DND-41 (cell line): ENCODE results near the gene IFRD2.
A peak's percentile ranks its signal among the peaks of the same experiment; 100 is the strongest.

Experiments used
- ATAC-seq: fragments of 200-7000 bp; cut with Tn5 transposase; 3 replicates; pipeline ENCODE4 v1.9.1; 2021; ENCODE audit warnings: low read depth; ENCODE audit not compliant: insufficient read depth
- DNase-seq: peaks from one replicate; pipeline ENCODE4 v3.0.0-alpha.2; 2020
- H2AFZ ChIP-seq: 2 replicates; pipeline ENCODE4 v1.6.0; 2012; ENCODE audit warnings: low read depth, low read length
- H3K27ac ChIP-seq: 2 replicates; pipeline ENCODE4 v1.5.1; 2012; ENCODE audit warnings: low read length, inconsistent platforms
- H3K27me3 ChIP-seq: fragments of 200-600 bp; sonication (generic); 2 replicates; pipeline ENCODE4 v1.6.0; 2012; ENCODE audit warnings: low read length, mild to moderate bottlenecking, inconsistent platforms; ENCODE audit not compliant: insufficient read depth, poor library complexity
- H3K36me3 ChIP-seq: 2 replicates; pipeline ENCODE4 v1.5.1; 2012; ENCODE audit warnings: low read length, inconsistent platforms; ENCODE audit not compliant: insufficient read depth
- H3K4me1 ChIP-seq: 2 replicates; pipeline ENCODE4 v1.5.1; 2012; ENCODE audit warnings: mild to moderate bottlenecking, low read length; ENCODE audit not compliant: insufficient read depth
- H3K4me2 ChIP-seq: 2 replicates; pipeline ENCODE4 v1.6.0; 2012; ENCODE audit warnings: mild to moderate bottlenecking, moderate library complexity, low read length, inconsistent platforms; ENCODE audit not compliant: insufficient read depth
- H3K4me3 ChIP-seq, 2 experiments: fragments of 200-600 bp in 1 of 2; shearing (Covaris generic) in 1 of 2; 2 replicates each; pipeline ENCODE4 v1.5.1; 2012 to 2016; ENCODE audit warnings: inconsistent platforms in 2 of 2, low read length in 2 of 2, mild to moderate bottlenecking in 2 of 2, low read depth in 1 of 2, moderate library complexity in 1 of 2
- H3K79me2 ChIP-seq: 2 replicates; pipeline ENCODE4 v1.6.0; 2012; ENCODE audit warnings: low read length, inconsistent platforms; ENCODE audit not compliant: insufficient read depth
- H3K9ac ChIP-seq: 2 replicates; pipeline ENCODE4 v1.6.0; 2012; ENCODE audit warnings: low read depth, mild to moderate bottlenecking, inconsistent platforms, low read length, moderate library complexity
- H3K9me3 ChIP-seq: 2 replicates; pipeline ENCODE4 v1.5.1; 2012; ENCODE audit warnings: low read length, moderate library complexity, mild to moderate bottlenecking, inconsistent platforms; ENCODE audit not compliant: insufficient read depth, severe bottlenecking
- H4K20me1 ChIP-seq: 2 replicates; pipeline ENCODE4 v1.6.0; 2012; ENCODE audit warnings: low read length; ENCODE audit not compliant: insufficient read depth
- CTCF ChIP-seq: IDR thresholded peaks from 2 replicates; pipeline ENCODE4 v1.5.1; 2012; ENCODE audit warnings: borderline replicate concordance, low read length, moderate library complexity, mild to moderate bottlenecking; ENCODE audit not compliant: poor library complexity, severe bottlenecking; ENCODE audit errors: extremely low read depth
- EZH2 ChIP-seq: IDR thresholded peaks from 3 replicates; pipeline ENCODE4 v1.6.1; 2012; ENCODE audit warnings: borderline replicate concordance, low read depth, mild to moderate bottlenecking, moderate library complexity, low read length, inconsistent platforms; ENCODE audit not compliant: severe bottlenecking

IFRD2 gene

GRCh38 chr3:50241163-50241562 is 51.1 kb downstream of the IFRD2 start:
- TF ChIP-seq EZH2 (no peak), CTCF (no peak)
- ATAC-seq (no peak), DNase-seq (no peak)
- Histone ChIP-seq H3K79me2 (peaks cover 97% of the 10 kb centered on the region), H3K4me1 (peaks cover 56% of the 10 kb centered on the region), H3K9ac (no peak overlapping the region), H3K9me3 (no peaks in the 10 kb centered on the region), H3K4me2 (no peak overlapping the region), H2AFZ (no peak overlapping the region), H3K4me3 (no peak overlapping the region), H3K36me3 (peaks cover 61% of the 10 kb centered on the region), H3K27me3 (no peaks in the 10 kb centered on the region), H4K20me1 (peaks cover 83% of the 10 kb centered on the region), H3K27ac (no peak overlapping the region)

GRCh38 chr3:50239649-50240048 is 52.6 kb downstream of the IFRD2 start:
- peaks cover 71% of the 10 kb centered on the region for H4K20me1 ChIP-seq
- peaks cover 88% of the 10 kb centered on the region for H3K79me2 ChIP-seq
- H3K4me3 ChIP-seq = no peak overlapping the region; a peak in 1 of 4 replicates
- no peak for DNase-seq
- no peak overlapping the region for H2AFZ ChIP-seq
- H3K9me3 ChIP-seq = no peaks in the 10 kb centered on the region
- H3K36me3 ChIP-seq = peaks cover 57% of the 10 kb centered on the region
- H3K9ac ChIP-seq = peak overlapping the region; percentile 79; the same call in 1 of the 2 replicates
- H3K4me2 ChIP-seq = peak overlapping the region; percentile 87
- H3K27ac ChIP-seq = peak overlapping the region; percentile 15; the same call in 1 of the 2 replicates
- no peak for ATAC-seq
- TF ChIP-seq EZH2 = no peak
- H3K27me3 ChIP-seq = no peaks in the 10 kb centered on the region
- H3K4me1 ChIP-seq = peaks cover 52% of the 10 kb centered on the region

- peaks cover 63% of the 10 kb centered on the region for H4K20me1 ChIP-seq
- DNase-seq = no peak
Measured at GRCh38 chr3:50238549-50239026, 53.6 kb downstream of the IFRD2 start.

More at GRCh38 chr3:50238549-50239026, 53.6 kb downstream of the IFRD2 start:
- no peak for TF ChIP-seq CTCF
- TF ChIP-seq EZH2 = no peak
- Histone ChIP-seq H3K27ac (peak overlapping the region; percentile 89), H3K4me2 (peak overlapping the region; percentile 87), H3K9me3 (no peaks in the 10 kb centered on the region), H2AFZ (no peak overlapping the region), H3K9ac (peak overlapping the region; percentile 79), H3K36me3 (peaks cover 50% of the 10 kb centered on the region), H3K4me3 (peak overlapping the region; percentile 66 to 91; a peak in 3 of 4 replicates), H3K27me3 (no peaks in the 10 kb centered on the region), H3K4me1 (peaks cover 48% of the 10 kb centered on the region), H3K79me2 (peaks cover 80% of the 10 kb centered on the region)
- ATAC-seq = no peak
